Measurements from ENCODE around the gene TPCN1. TPM values are rescaled to one million over a fixed set of nuclear protein-coding genes. Genes with fewer than 3 reads are reported as not detected.

TPCN1 gene
- total RNA-seq, 1 experiment from 2014 or later: 32.7 TPM

- TF ChIP-seq ZNF512 (CRISPR knock-in tag; IDR thresholded peaks at IDR 0.05; ENCODE audit: borderline replicate concordance) (no peak), PRDM15 (CRISPR knock-in tag; IDR thresholded peaks at IDR 0.05) (no peak), FOXK1 (CRISPR knock-in tag; IDR thresholded peaks at IDR 0.05) (no peak), USF2 (CRISPR knock-in tag; IDR thresholded peaks at IDR 0.05) (no peak), E2F1 (CRISPR knock-in tag; IDR thresholded peaks at IDR 0.05) (no peak), HMGXB4 (CRISPR knock-in tag; IDR thresholded peaks at IDR 0.05) (no peak), ZNF121 (CRISPR knock-in tag; IDR thresholded peaks at IDR 0.05) (no peak)
Observed at GRCh38 chr12:113253532-113254285, 32.4 kb downstream of the TPCN1 start (continued).

GRCh38 chr12:113254298-113254697, 33.0 kb downstream of the TPCN1 start:
- ChIA-PET CTCF (interaction anchor here (0.9 kb wide), 1 partner anchor 119 kb away, joined by 3 read pairs; the partner anchor contains the start of gene RASAL1), POLR2A (no interaction called here)
- H3K9me3 Mint-ChIP-seq: peaks cover 3% of the 10 kb centered on the region; the same call in 1 of the 2 replicates
- ATAC-seq: no peak
- H3K4me3 Mint-ChIP-seq: no peak overlapping the region
- no peak for DNase-seq (ENCODE audit: low spot score)
- H3K4me1 Mint-ChIP-seq: peaks cover 4% of the 10 kb centered on the region
- H3K36me3 Mint-ChIP-seq: peaks cover 5% of the 10 kb centered on the region
- H3K27ac Mint-ChIP-seq: no peak overlapping the region
- H3K27me3 Mint-ChIP-seq (ENCODE audit: low read depth): no peaks in the 10 kb centered on the region
- TF ChIP-seq CREM (CRISPR knock-in tag; IDR thresholded peaks at IDR 0.05) (no peak), IRF2 (CRISPR knock-in tag; IDR thresholded peaks at IDR 0.05; ENCODE audit: borderline replicate concordance, low read depth) (no peak), ZBTB43 (CRISPR knock-in tag; IDR thresholded peaks at IDR 0.05) (no peak), CTCF (IDR thresholded peaks at IDR 0.05) (no peak), ATF2 (CRISPR knock-in tag; IDR thresholded peaks at IDR 0.05; ENCODE audit: borderline replicate concordance, low read depth) (no peak), OVOL2 (CRISPR knock-in tag; IDR thresholded peaks at IDR 0.05; ENCODE audit: borderline replicate concordance) (no peak), E2F5 (CRISPR knock-in tag; IDR thresholded peaks at IDR 0.05) (no peak), ELF4 (CRISPR knock-in tag; IDR thresholded peaks at IDR 0.05; ENCODE audit: low read depth) (no peak), CDX4 (CRISPR knock-in tag; IDR thresholded peaks at IDR 0.05; ENCODE audit: borderline replicate concordance) (no peak), MXD4 (CRISPR knock-in tag; IDR thresholded peaks at IDR 0.05; ENCODE audit: borderline replicate concordance) (no peak), ZMAT4 (CRISPR knock-in tag; IDR thresholded peaks at IDR 0.05) (no peak)
